ENCODE measurements around the gene WNK4. TPM values are rescaled to one million over a fixed set of nuclear protein-coding genes. Genes with fewer than 3 reads are reported as not detected.

Gene WNK4
- total and polyA plus RNA-seq, 9 of the 15 experiments (the other 6 are each of a cell fraction or from before 2014, with no cell fraction given), result 0.32 to 25.8 (median 4.5) TPM

DNA sequence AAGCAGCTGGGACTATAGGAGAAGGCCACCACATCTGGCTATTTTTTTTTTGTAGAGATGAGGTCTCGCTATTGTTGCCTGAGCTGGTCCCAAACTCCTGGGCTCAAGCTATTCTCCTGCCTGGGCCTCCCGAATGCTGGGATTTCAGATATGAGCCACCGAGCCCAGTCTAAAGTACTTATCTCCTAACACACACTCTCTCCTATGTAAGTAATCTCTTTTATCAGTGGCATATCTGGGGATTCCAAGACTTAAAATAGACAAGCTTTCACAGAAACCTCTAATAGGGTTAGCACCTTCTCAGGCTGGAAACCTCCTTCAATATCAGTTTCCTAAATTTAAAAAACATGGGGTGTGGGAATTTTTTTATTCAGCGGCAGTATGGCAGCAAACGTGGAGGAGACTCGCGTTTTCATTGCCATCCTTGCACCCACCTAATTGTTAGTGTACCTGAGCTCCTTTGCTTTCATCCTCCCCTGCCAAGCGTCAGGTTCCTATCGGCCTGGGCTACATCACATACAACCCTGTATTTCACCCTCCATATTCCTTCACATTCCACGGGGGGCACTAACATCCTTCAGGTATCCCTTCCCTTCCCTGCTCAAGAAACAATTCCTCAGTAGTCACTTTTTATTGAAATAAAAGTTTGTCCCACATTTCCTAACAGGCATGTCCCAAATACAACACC is 36.7 kb upstream of the WNK4 start (continued):
- TF ChIP-seq, protein P1, sequence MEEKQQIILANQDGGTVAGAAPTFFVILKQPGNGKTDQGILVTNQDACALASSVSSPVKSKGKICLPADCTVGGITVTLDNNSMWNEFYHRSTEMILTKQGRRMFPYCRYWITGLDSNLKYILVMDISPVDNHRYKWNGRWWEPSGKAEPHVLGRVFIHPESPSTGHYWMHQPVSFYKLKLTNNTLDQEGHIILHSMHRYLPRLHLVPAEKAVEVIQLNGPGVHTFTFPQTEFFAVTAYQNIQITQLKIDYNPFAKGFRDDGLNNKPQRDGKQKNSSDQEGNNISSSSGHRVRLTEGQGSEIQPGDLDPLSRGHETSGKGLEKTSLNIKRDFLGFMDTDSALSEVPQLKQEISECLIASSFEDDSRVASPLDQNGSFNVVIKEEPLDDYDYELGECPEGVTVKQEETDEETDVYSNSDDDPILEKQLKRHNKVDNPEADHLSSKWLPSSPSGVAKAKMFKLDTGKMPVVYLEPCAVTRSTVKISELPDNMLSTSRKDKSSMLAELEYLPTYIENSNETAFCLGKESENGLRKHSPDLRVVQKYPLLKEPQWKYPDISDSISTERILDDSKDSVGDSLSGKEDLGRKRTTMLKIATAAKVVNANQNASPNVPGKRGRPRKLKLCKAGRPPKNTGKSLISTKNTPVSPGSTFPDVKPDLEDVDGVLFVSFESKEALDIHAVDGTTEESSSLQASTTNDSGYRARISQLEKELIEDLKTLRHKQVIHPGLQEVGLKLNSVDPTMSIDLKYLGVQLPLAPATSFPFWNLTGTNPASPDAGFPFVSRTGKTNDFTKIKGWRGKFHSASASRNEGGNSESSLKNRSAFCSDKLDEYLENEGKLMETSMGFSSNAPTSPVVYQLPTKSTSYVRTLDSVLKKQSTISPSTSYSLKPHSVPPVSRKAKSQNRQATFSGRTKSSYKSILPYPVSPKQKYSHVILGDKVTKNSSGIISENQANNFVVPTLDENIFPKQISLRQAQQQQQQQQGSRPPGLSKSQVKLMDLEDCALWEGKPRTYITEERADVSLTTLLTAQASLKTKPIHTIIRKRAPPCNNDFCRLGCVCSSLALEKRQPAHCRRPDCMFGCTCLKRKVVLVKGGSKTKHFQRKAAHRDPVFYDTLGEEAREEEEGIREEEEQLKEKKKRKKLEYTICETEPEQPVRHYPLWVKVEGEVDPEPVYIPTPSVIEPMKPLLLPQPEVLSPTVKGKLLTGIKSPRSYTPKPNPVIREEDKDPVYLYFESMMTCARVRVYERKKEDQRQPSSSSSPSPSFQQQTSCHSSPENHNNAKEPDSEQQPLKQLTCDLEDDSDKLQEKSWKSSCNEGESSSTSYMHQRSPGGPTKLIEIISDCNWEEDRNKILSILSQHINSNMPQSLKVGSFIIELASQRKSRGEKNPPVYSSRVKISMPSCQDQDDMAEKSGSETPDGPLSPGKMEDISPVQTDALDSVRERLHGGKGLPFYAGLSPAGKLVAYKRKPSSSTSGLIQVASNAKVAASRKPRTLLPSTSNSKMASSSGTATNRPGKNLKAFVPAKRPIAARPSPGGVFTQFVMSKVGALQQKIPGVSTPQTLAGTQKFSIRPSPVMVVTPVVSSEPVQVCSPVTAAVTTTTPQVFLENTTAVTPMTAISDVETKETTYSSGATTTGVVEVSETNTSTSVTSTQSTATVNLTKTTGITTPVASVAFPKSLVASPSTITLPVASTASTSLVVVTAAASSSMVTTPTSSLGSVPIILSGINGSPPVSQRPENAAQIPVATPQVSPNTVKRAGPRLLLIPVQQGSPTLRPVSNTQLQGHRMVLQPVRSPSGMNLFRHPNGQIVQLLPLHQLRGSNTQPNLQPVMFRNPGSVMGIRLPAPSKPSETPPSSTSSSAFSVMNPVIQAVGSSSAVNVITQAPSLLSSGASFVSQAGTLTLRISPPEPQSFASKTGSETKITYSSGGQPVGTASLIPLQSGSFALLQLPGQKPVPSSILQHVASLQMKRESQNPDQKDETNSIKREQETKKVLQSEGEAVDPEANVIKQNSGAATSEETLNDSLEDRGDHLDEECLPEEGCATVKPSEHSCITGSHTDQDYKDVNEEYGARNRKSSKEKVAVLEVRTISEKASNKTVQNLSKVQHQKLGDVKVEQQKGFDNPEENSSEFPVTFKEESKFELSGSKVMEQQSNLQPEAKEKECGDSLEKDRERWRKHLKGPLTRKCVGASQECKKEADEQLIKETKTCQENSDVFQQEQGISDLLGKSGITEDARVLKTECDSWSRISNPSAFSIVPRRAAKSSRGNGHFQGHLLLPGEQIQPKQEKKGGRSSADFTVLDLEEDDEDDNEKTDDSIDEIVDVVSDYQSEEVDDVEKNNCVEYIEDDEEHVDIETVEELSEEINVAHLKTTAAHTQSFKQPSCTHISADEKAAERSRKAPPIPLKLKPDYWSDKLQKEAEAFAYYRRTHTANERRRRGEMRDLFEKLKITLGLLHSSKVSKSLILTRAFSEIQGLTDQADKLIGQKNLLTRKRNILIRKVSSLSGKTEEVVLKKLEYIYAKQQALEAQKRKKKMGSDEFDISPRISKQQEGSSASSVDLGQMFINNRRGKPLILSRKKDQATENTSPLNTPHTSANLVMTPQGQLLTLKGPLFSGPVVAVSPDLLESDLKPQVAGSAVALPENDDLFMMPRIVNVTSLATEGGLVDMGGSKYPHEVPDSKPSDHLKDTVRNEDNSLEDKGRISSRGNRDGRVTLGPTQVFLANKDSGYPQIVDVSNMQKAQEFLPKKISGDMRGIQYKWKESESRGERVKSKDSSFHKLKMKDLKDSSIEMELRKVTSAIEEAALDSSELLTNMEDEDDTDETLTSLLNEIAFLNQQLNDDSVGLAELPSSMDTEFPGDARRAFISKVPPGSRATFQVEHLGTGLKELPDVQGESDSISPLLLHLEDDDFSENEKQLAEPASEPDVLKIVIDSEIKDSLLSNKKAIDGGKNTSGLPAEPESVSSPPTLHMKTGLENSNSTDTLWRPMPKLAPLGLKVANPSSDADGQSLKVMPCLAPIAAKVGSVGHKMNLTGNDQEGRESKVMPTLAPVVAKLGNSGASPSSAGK (IDR thresholded peaks at IDR 0.05), result no peak
- no peak for TF ChIP-seq ZNF785 (CRISPR knock-in tag; IDR thresholded peaks at IDR 0.05)
- TF ChIP-seq ZKSCAN8 (CRISPR knock-in tag; IDR thresholded peaks at IDR 0.05), result no peak
- TF ChIP-seq, protein P2, sequence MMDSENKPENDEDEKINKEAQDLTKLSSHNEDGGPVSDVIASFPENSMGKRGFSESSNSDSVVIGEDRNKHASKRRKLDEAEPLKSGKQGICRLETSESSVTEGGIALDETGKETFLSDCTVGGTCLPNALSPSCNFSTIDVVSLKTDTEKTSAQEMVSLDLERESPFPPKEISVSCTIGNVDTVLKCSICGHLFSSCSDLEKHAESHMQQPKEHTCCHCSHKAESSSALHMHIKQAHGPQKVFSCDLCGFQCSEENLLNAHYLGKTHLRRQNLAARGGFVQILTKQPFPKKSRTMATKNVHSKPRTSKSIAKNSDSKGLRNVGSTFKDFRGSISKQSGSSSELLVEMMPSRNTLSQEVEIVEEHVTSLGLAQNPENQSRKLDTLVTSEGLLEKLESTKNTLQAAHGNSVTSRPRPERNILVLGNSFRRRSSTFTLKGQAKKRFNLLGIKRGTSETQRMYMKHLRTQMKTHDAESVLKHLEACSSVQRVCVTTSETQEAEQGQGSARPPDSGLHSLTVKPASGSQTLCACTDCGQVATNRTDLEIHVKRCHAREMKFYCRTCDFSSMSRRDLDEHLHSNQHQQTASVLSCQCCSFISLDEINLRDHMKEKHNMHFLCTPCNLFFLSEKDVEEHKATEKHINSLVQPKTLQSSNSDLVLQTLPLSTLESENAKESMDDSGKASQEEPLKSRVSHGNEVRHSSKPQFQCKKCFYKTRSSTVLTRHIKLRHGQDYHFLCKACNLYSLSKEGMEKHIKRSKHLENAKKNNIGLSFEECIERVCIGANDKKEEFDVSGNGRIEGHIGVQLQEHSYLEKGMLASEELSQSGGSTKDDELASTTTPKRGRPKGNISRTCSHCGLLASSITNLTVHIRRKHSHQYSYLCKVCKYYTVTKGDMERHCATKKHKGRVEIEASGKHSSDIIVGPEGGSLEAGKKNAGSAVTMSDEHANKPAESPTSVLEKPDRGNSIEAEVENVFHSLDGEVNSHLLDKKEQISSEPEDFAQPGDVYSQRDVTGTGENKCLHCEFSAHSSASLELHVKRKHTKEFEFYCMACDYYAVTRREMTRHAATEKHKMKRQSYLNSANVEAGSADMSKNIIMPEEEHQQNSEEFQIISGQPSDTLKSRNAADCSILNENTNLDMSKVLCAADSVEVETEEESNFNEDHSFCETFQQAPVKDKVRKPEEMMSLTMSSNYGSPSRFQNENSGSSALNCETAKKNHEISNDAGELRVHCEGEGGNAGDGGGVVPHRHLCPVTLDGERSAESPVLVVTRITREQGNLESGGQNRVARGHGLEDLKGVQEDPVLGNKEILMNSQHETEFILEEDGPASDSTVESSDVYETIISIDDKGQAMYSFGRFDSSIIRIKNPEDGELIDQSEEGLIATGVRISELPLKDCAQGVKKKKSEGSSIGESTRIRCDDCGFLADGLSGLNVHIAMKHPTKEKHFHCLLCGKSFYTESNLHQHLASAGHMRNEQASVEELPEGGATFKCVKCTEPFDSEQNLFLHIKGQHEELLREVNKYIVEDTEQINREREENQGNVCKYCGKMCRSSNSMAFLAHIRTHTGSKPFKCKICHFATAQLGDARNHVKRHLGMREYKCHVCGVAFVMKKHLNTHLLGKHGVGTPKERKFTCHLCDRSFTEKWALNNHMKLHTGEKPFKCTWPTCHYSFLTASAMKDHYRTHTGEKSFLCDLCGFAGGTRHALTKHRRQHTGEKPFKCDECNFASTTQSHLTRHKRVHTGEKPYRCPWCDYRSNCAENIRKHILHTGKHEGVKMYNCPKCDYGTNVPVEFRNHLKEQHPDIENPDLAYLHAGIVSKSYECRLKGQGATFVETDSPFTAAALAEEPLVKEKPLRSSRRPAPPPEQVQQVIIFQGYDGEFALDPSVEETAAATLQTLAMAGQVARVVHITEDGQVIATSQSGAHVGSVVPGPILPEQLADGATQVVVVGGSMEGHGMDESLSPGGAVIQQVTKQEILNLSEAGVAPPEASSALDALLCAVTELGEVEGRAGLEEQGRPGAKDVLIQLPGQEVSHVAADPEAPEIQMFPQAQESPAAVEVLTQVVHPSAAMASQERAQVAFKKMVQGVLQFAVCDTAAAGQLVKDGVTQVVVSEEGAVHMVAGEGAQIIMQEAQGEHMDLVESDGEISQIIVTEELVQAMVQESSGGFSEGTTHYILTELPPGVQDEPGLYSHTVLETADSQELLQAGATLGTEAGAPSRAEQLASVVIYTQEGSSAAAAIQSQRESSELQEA (IDR thresholded peaks at IDR 0.05; ENCODE audit: low read depth), result no peak

Data from K562 (cell line).